ENCODE measurements around the gene ANKLE1.

The ANKLE1 gene, protein sequence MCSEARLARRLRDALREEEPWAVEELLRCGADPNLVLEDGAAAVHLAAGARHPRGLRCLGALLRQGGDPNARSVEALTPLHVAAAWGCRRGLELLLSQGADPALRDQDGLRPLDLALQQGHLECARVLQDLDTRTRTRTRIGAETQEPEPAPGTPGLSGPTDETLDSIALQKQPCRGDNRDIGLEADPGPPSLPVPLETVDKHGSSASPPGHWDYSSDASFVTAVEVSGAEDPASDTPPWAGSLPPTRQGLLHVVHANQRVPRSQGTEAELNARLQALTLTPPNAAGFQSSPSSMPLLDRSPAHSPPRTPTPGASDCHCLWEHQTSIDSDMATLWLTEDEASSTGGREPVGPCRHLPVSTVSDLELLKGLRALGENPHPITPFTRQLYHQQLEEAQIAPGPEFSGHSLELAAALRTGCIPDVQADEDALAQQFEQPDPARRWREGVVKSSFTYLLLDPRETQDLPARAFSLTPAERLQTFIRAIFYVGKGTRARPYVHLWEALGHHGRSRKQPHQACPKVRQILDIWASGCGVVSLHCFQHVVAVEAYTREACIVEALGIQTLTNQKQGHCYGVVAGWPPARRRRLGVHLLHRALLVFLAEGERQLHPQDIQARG

DNA sequence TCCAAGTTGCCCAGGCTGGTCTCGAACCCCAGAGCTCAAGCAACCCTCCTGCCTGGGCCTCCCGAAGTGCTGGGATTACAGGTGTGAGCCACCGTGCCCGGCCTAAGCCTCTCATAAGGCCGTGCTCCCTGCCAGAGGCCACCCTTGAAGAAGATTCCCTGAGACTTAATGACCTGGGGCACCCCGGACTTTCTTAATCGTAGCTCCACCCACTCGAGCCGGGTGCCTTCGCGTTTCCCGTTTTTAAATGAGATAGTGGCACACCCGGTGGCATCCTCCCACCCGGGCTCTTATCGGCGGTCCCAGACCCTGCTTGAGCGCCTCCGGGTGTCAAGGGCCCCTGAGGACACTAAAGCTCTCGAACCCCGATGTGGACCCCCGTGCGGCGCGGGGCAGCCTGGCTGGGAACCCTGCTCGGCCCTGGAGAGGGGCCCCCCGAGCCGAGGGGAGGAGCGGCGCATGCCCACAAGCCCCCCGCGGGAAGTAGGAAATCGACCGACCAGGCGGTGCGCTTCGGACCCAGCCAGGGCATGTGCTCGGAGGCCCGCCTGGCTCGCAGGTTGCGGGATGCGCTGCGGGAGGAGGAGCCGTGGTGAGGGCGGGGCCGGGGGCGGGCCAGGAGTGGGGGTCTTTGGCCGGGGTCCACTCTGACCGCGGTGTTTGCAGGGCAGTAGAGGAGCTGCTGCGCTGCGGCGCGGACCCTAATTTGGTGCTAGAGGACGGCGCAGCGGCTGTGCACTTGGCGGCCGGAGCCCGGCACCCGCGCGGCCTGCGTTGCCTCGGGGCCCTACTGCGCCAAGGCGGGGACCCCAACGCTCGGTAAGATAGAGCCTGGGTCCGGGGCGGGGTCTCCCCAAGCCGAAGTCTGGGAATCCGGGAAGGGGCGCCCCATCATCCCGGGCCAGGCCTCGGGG is at the start of gene ANKLE1:
ANKLE1 (plus strand) TSS at position 511 of the 914 bp plus-strand sequence; CDS start at position 531, 20 bp downstream.
- H3K4me1 Mint-ChIP-seq, result peaks cover 27% of the 10 kb centered on the region
- DNase-seq (peak; percentile 60 to 65), ATAC-seq (peak; percentile 64)
- no peaks in the 10 kb centered on the region for H3K27me3 Mint-ChIP-seq
- H3K4me3 Mint-ChIP-seq, result peak within 1 kb of the TSS; percentile 90 to 96
- no peaks in the 10 kb centered on the region for H3K9me3 Mint-ChIP-seq
- H3K27ac Mint-ChIP-seq, result peak within 1 kb of the TSS; percentile 87 to 94

DNA sequence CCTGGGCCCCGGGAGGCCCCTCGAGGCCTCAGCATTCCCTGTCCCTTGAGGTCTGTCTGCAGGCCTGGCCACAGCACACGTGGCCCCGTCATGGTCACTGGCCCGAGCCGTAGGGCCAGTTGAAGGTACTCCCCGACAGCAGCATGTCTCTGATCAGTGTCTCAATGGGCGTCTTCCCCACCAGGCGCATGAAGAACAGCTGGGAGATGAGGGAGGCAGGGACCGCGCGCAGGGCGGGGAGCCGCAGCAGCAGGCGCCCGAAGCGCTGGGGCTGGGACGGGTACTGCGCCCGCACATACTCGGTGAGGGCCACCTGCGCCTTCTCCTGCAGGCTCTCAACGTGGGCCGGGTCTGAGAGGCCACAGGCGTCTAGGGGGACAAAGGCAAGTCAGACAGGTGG is 49.4 kb upstream of the ANKLE1 start:
- no peak for ATAC-seq

GRCh38 chr19:17234911-17235299 is 46.8 kb upstream of the ANKLE1 start:
- Mint-ChIP-seq H3K27me3 (no peaks in the 10 kb centered on the region), H3K9me3 (no peaks in the 10 kb centered on the region), H3K4me1 (peaks cover 31% of the 10 kb centered on the region), H3K27ac (peak overlapping the region; percentile 52 to 87), H3K4me3 (peak overlapping the region; percentile 85 to 88)
- peak; percentile 56 to 70 for DNase-seq
- ATAC-seq, result peak; percentile 78

More for the DNA sequence above, 49.4 kb upstream of the ANKLE1 start:
- no peak for DNase-seq
- Mint-ChIP-seq H3K4me3 (no peak overlapping the region), H3K27me3 (no peaks in the 10 kb centered on the region), H3K27ac (no peak overlapping the region), H3K9me3 (no peaks in the 10 kb centered on the region), H3K4me1 (peaks cover 32% of the 10 kb centered on the region)

DNA sequence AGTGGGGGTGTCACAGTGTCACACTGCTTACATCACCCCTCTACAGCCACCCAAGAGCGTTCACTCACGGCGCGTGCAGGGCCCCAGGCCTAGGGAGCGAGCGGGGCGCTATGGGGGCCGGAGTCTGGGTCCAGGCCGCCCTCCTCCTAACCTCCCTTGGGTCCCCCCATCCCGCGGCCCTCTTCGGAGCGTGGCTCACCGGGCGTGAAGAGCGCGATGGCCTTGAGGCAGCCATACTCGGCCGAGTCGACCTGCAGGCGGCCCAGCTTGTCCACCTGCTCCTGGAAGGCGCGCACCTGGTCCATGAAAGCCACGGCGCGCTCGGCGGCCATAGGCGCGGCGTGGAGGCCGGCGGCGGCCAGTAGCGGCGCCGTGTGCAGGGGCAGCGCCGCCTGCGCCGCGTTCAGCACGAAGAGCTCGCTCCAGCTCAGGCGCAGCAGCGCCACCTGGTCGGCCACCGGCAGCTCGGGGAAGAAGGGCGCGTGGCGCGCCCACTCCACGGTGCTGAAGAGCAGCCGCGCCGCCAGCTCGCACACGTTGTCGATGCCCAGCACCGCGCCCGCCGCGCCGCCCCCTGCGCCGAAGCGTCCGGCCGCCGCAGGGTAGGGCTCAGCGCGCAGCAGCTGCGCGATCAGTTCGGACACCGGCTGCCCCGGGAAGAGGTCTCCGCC is 46.3 kb upstream of the ANKLE1 start:
- ATAC-seq, result peak; percentile 89
- no peaks in the 10 kb centered on the region for H3K9me3 Mint-ChIP-seq
- peak overlapping the region; percentile 85 to 88 for H3K4me3 Mint-ChIP-seq
- peak; percentile 77 to 79 for DNase-seq
- H3K27me3 Mint-ChIP-seq, result no peaks in the 10 kb centered on the region
- peaks cover 31% of the 10 kb centered on the region for H3K4me1 Mint-ChIP-seq
- H3K27ac Mint-ChIP-seq, result peak overlapping the region; percentile 52 to 87

DNA sequence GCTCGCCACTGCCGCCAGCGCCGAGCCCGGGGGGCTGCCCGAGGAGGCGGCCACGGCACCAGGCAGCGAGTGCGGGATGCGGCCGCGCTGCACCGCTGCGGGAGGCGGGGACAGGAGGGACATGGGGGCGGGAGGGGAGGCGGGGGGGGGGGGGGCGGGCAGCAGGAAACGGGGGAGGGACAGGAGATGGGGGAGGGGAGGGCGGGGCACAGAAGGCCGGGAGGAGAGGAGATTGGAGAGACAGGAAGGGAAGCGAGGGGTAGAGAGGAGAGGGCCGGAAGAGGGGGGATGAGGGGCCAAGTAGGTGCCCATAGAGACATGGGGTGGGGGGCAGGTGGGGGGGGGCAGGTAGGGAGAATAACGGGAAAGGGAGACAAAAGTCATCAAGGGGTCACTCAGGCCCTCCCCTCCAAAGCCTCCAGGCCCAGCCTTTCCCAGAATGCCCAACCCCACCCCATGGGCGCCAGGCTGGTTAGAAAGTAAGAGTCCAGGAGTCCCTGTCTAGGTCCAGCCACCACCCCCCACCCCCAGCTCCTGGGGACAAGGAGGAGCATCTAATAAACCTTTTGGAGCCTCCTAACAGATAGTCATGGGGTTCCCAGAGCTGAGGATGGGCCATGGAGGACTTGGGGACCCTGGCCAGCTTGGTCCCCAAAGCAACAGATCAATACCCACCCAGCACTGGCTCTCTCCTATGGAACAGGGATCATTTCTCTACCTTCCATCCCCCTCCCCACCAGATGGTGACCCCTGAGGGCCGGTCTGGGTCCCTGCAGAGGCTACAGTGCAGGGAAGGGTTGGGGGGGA is 45.5 kb upstream of the ANKLE1 start:
- Mint-ChIP-seq H3K9me3 (no peaks in the 10 kb centered on the region), H3K27ac (no peak overlapping the region), H3K4me3 (peak overlapping the region; percentile 85 to 88), H3K4me1 (peaks cover 31% of the 10 kb centered on the region), H3K27me3 (no peaks in the 10 kb centered on the region)
- DNase-seq (no peak), ATAC-seq (peak; percentile 54)

GRCh38 chr19:17236811-17237543 is 44.7 kb upstream of the ANKLE1 start:
- Mint-ChIP-seq H3K4me1 (peaks cover 30% of the 10 kb centered on the region), H3K4me3 (peak overlapping the region in 1 of 2 donors; percentile 51), H3K27ac (peak overlapping the region in 1 of 2 donors; percentile 10), H3K9me3 (no peaks in the 10 kb centered on the region), H3K27me3 (no peaks in the 10 kb centered on the region)
- no peak for ATAC-seq
- no peak for DNase-seq

- H3K4me3 Mint-ChIP-seq, result no peak overlapping the region
- H3K27ac Mint-ChIP-seq, result peak overlapping the region in 1 of 2 donors; percentile 9
- no peaks in the 10 kb centered on the region for H3K9me3 Mint-ChIP-seq
- DNase-seq (no peak), ATAC-seq (no peak)
- H3K4me1 Mint-ChIP-seq, result peaks cover 21% of the 10 kb centered on the region
- no peaks in the 10 kb centered on the region for H3K27me3 Mint-ChIP-seq
These were observed 43.7 kb upstream of the ANKLE1 start for GRCh38 chr19:17237747-17238706.

DNA sequence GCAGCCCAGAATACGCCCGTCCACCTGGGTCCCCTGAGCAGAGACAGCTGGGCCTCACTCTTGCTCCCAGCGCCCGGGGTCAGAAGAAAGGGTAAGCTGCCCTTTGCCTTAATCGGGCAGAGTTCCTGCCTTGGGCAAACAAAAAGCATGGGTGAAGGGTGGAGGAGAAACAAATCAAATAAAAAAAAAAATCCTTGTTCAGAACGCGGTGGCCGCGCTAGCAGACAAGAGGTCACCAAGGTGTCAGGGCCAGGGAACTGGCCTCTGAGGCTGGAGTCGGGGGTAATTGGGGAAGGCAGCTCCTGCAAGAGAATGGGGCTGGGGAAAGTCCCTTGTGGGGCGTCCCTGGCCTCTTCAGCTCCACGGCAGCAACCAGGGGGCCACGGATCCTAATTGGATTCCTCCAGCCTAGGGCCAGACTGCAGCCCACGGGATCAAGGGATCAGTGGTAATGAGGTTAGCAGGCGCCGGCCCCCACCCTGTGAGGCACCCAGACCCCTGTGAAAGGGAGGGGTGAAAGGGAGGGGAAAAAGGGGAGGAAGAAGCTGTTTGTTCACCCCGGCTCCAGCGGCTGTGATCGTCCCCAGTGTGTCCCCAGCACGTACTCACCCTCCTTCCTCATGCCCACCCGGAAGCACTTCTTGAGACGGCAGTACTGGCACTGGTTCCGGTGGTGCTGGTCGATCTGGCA is 41.5 kb upstream of the ANKLE1 start:
- Mint-ChIP-seq H3K27ac (no peak overlapping the region), H3K4me3 (no peak overlapping the region), H3K27me3 (no peaks in the 10 kb centered on the region), H3K9me3 (no peaks in the 10 kb centered on the region), H3K4me1 (peaks cover 7% of the 10 kb centered on the region)
- DNase-seq, result no peak
- ATAC-seq, result no peak

DNA sequence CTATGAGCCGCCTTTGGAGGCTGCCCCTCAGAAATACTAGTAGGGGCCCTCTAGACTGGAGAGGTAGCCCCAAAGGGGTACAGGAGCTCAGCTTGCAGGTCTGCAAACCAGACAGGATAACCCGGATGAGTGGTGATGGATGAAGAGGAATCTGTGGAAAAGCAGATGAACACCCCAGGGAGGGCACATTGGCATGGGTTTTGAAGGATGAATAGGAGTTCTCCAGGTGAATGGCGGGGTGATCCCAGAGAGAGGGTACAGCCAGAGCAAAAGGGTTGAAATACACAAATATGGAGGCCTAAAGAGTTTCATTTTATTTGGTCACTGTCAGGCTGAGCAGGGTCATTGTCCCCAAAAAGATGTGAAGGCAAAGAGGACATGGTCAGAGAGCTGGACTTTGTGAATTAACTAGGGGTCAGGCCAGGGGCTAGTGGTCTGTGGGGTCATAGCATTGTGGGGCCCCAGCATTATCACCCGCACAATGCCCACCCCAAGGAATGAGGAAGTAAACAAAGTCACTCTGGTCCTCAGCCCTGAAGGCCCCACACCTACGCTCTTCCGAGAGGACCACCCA is 40.8 kb upstream of the ANKLE1 start:
- Mint-ChIP-seq H3K9me3 (no peaks in the 10 kb centered on the region), H3K27ac (no peak overlapping the region), H3K4me3 (no peak overlapping the region), H3K4me1 (peaks cover 7% of the 10 kb centered on the region), H3K27me3 (no peaks in the 10 kb centered on the region)
- ATAC-seq, result no peak
- DNase-seq, result no peak

- DNase-seq (no peak), ATAC-seq (no peak)
- H3K9me3 Mint-ChIP-seq, result no peaks in the 10 kb centered on the region
- peaks cover 9% of the 10 kb centered on the region for H3K27me3 Mint-ChIP-seq
- H3K4me3 Mint-ChIP-seq, result no peak overlapping the region
- H3K27ac Mint-ChIP-seq, result no peak overlapping the region
- peaks cover 24% of the 10 kb centered on the region for H3K4me1 Mint-ChIP-seq
These were observed 39.1 kb upstream of the ANKLE1 start for GRCh38 chr19:17242431-17243208.

DNA sequence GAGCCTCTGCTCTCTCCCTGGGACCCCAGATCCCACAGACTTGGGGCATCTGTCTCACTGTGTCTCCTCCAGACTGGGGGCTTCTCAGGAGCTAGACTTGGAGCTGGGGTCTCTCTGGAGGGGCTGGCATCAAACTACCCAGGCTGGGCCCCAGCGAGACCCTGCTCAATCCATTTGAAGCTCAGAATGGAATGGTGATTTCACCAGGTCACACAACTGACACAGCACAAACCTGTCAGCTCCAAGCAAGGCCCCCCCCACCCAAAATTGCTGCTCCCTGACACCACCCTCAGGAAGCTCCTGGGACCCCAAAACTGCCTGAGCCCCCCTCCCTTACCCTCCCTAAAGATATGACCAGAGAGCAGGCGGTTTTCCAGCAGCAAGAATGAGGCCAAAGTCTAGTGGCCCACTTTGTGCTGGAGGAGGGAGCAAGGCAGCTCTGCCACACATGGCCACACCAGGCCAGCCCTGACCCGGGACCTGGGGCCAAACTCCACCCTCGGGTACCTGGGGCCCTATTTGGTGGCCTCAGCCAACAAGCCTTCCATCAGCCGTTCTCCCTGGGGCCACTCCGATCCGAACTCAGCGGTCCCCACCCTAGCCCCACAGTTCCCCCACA is 38.4 kb upstream of the ANKLE1 start:
- H3K9me3 Mint-ChIP-seq, result no peaks in the 10 kb centered on the region
- peaks cover 24% of the 10 kb centered on the region for H3K4me1 Mint-ChIP-seq
- no peak for DNase-seq
- H3K27me3 Mint-ChIP-seq, result peaks cover 13% of the 10 kb centered on the region
- H3K27ac Mint-ChIP-seq, result no peak overlapping the region
- ATAC-seq, result no peak
- no peak overlapping the region for H3K4me3 Mint-ChIP-seq

All from stimulated activated naive CD8-positive, alpha-beta T cell treated with anti-CD3 and anti-CD28 coated beads, Interleukin-15, amount 100 ng/mL, for 72 hours (primary cell).